OCI-LY1 (cell line): ENCODE results near the gene NHSL2.

ENCODE experiments used
- H2AFZ ChIP-seq: fragments of 200-600 bp; sonication (generic), shearing (Covaris generic); 2 replicates; pipeline ENCODE4 v1.6.0; 2014; ENCODE audit warnings: antibody characterized with exemption, mild to moderate bottlenecking, low read length
- H3F3A ChIP-seq: fragments of 200-600 bp; sonication (generic), shearing (Covaris generic); 2 replicates; pipeline ENCODE4 v1.6.0; 2014; ENCODE audit warnings: mild to moderate bottlenecking, antibody characterized with exemption, low read length, moderate library complexity; ENCODE audit not compliant: insufficient read depth
- H3K27ac ChIP-seq: fragments of 200-600 bp; sonication (generic); 2 replicates; pipeline ENCODE4 v1.5.1; 2014; ENCODE audit warnings: low read length, mixed run types, mild to moderate bottlenecking, low read depth; ENCODE audit not compliant: poor library complexity, severe bottlenecking
- H3K27me3 ChIP-seq: fragments of 200-600 bp; sonication (generic); 2 replicates; pipeline ENCODE4 v1.6.0; 2014; ENCODE audit warnings: antibody characterized with exemption, mild to moderate bottlenecking, low read length, moderate library complexity; ENCODE audit not compliant: insufficient read depth
- H3K36me3 ChIP-seq: fragments of 200-600 bp; sonication (generic); 2 replicates; pipeline ENCODE4 v1.6.1; 2014; ENCODE audit warnings: mild to moderate bottlenecking, antibody characterized with exemption, low read length, moderate library complexity, mixed read lengths; ENCODE audit not compliant: insufficient read depth
- H3K4me1 ChIP-seq: fragments of 200-600 bp; sonication (generic); 2 replicates; pipeline ENCODE4 v1.5.1; 2014; ENCODE audit warnings: mild to moderate bottlenecking, low read length, moderate library complexity; ENCODE audit not compliant: insufficient read depth, severe bottlenecking
- H3K4me2 ChIP-seq: fragments of 200-600 bp; sonication (generic), shearing (Covaris generic); 2 replicates; pipeline ENCODE4 v1.6.1; 2014; ENCODE audit warnings: low read length
- H3K4me3 ChIP-seq: fragments of 200-600 bp; sonication (generic); 2 replicates; pipeline ENCODE4 v1.5.1; 2014; ENCODE audit warnings: low read length, low read depth, mild to moderate bottlenecking, mixed read lengths; ENCODE audit not compliant: poor library complexity, severe bottlenecking
- H3K79me2 ChIP-seq: fragments of 200-600 bp; shearing (Covaris generic); 2 replicates; pipeline ENCODE4 v1.6.1; 2016; ENCODE audit warnings: mixed run types, low read length, mixed read lengths; ENCODE audit not compliant: insufficient read depth
- H3K9ac ChIP-seq: fragments of 200-600 bp; sonication (generic), shearing (Covaris generic); 2 replicates; pipeline ENCODE4 v1.6.1; 2014; ENCODE audit warnings: mild to moderate bottlenecking, low read length, mixed read lengths
- H3K9me2 ChIP-seq: fragments of 200-600 bp; sonication (generic), shearing (Covaris generic); 2 replicates; pipeline ENCODE4 v1.6.1; 2014; ENCODE audit warnings: low read depth, mild to moderate bottlenecking, low read length, mixed read lengths
- H3K9me3 ChIP-seq: fragments of 200-600 bp; shearing (Covaris generic); 2 replicates; pipeline ENCODE4 v1.6.1; 2014; ENCODE audit warnings: low read length, mixed read lengths
- H4K20me1 ChIP-seq: fragments of 200-600 bp; sonication (generic), shearing (Covaris generic); 2 replicates; pipeline ENCODE4 v1.6.0; 2016; ENCODE audit warnings: mild to moderate bottlenecking, low read length; ENCODE audit not compliant: insufficient read depth
- EZH2 ChIP-seq: fragments of 200-600 bp; sonication (generic), shearing (Covaris generic); IDR thresholded peaks from 2 replicates; pipeline ENCODE4 v1.8.0; 2017; ENCODE audit warnings: borderline replicate concordance, mixed run types, mild to moderate bottlenecking, antibody characterized with exemption, low read length, moderate library complexity, mixed read lengths
- TF ChIP-seq, protein P1 (sequence below): fragments of 200-600 bp; sonication (generic), shearing (Covaris generic); IDR thresholded peaks from 2 replicates; pipeline ENCODE4 v1.5.1; 2017; ENCODE audit warnings: mild to moderate bottlenecking, antibody characterized with exemption, low read length, moderate library complexity, mixed read lengths

Gene NHSL2

DNA sequence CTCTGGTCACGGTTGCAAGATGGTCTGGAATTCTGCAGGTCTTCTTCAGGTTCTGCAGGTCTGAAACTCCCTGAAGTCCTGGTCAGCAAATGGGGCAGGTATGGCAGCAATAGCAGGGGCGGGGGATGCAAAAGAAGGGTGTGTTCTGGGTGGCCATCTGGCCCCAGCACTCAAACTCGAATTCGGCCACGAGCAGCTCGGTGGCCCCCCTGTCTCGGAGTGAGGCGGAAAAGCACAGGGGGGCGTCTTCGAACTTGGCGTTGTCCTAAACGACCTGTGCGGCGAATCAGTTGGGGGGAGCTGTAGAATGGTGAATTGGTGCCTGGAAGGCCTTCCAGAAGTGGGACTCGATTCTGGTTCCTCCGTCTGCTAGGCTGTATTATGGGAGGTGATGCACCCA is 219.0 kb downstream of the NHSL2 start:
- Histone ChIP-seq H2AFZ (no peak overlapping the region), H3F3A (no peaks in the 10 kb centered on the region), H3K9ac (no peak overlapping the region), H3K36me3 (no peaks in the 10 kb centered on the region), H3K4me1 (no peaks in the 10 kb centered on the region), H4K20me1 (no peaks in the 10 kb centered on the region), H3K4me3 (no peak overlapping the region), H3K27me3 (no peaks in the 10 kb centered on the region), H3K9me2 (no peaks in the 10 kb centered on the region), H3K79me2 (no peaks in the 10 kb centered on the region), H3K4me2 (no peak overlapping the region), H3K9me3 (no peaks in the 10 kb centered on the region), H3K27ac (no peak overlapping the region)
- no peak for TF ChIP-seq EZH2
- TF ChIP-seq, protein P1, sequence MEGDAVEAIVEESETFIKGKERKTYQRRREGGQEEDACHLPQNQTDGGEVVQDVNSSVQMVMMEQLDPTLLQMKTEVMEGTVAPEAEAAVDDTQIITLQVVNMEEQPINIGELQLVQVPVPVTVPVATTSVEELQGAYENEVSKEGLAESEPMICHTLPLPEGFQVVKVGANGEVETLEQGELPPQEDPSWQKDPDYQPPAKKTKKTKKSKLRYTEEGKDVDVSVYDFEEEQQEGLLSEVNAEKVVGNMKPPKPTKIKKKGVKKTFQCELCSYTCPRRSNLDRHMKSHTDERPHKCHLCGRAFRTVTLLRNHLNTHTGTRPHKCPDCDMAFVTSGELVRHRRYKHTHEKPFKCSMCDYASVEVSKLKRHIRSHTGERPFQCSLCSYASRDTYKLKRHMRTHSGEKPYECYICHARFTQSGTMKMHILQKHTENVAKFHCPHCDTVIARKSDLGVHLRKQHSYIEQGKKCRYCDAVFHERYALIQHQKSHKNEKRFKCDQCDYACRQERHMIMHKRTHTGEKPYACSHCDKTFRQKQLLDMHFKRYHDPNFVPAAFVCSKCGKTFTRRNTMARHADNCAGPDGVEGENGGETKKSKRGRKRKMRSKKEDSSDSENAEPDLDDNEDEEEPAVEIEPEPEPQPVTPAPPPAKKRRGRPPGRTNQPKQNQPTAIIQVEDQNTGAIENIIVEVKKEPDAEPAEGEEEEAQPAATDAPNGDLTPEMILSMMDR = no peak

DNA sequence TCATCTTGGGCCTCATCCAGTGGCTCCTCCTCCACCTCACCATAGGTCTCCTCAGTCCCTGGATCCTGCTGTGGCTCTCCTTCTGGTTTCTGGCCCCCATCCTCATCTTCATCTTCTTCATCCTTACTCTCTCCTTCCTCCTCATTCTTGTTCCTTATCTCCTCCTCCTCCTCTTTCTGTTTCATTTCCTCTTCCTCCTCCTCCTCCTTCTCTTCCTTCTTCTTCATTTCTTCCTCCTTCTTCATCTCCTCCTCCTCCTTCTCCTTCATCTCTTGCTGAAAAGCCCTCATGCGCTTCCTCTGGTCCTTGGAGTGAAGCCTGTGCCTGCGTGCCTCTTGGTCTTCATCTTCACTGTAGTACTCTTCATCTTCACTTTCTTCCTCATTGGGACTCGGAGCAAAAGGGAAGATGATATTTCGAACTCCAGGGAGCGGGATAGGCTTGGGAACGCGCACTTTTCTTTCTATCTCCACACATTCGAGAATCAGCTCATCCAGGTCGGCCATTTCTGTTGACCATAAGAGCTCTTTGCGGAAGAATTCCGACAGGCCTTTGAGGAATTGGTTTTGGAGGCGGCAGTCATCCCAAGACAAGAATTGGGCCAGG is 219.6 kb downstream of the NHSL2 start:
- Histone ChIP-seq H3K9me2 (no peaks in the 10 kb centered on the region), H3K4me2 (no peak overlapping the region), H3K36me3 (no peaks in the 10 kb centered on the region), H3K27ac (no peak overlapping the region), H3K27me3 (no peaks in the 10 kb centered on the region), H3K4me1 (no peaks in the 10 kb centered on the region), H3K9me3 (no peaks in the 10 kb centered on the region), H3K9ac (no peak overlapping the region), H3K79me2 (no peaks in the 10 kb centered on the region), H3K4me3 (no peak overlapping the region), H3F3A (no peaks in the 10 kb centered on the region), H2AFZ (no peak overlapping the region), H4K20me1 (no peaks in the 10 kb centered on the region)
- TF ChIP-seq, protein P1 = no peak
- no peak for TF ChIP-seq EZH2

DNA sequence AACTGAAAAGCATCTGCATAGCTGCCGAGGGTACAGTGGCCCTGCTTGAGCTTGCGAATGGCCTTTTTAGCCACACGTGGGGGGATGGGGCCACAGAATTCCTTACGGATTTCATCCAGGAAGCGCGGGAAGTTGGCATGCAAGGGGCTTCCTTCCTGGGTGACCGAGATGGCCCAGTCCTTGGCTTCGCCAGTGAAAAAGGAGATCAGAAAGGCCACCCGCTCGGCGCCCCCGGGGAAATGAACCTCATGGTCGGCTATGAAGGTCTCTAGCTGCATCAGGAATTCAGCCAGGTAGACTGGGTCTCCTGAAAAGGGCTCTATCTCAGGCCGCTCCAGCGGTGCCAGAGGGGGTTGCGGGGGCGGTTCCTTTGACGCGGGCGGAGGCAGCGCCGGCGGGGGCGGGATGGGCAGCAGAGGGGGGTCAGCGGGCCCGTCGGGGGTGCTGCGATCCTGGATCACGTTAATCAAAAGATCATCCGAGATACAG is 220.2 kb downstream of the NHSL2 start:
- no peak overlapping the region for H3K27ac ChIP-seq
- no peaks in the 10 kb centered on the region for H3K9me2 ChIP-seq
- no peaks in the 10 kb centered on the region for H4K20me1 ChIP-seq
- H3K9me3 ChIP-seq = no peaks in the 10 kb centered on the region
- no peak overlapping the region for H2AFZ ChIP-seq
- no peak overlapping the region for H3K4me2 ChIP-seq
- no peak overlapping the region for H3K9ac ChIP-seq
- H3K4me3 ChIP-seq = no peak overlapping the region
- no peaks in the 10 kb centered on the region for H3K4me1 ChIP-seq
- TF ChIP-seq EZH2 = no peak
- TF ChIP-seq, protein P1 = no peak
- no peaks in the 10 kb centered on the region for H3K27me3 ChIP-seq
- H3K36me3 ChIP-seq = no peaks in the 10 kb centered on the region
- H3F3A ChIP-seq = no peaks in the 10 kb centered on the region
- H3K79me2 ChIP-seq = no peaks in the 10 kb centered on the region
